HepG2 (cell line): ENCODE results near the gene PRSS8. TPM values are rescaled to one million over a fixed set of nuclear protein-coding genes. Genes with fewer than 3 reads are reported as not detected.
A peak's percentile ranks its signal among the peaks of the same experiment; 100 is the strongest.

Source experiments
- ARID3A ChIP-seq: IDR thresholded peaks from 2 replicates; pipeline ENCODE4 v1.6.1; 2012; ENCODE audit warnings: low read depth, low read length, improper control_type of control experiment
- ARNT ChIP-seq: fragments of 450-650 bp; IDR thresholded peaks from 2 replicates; pipeline ENCODE4 v1.6.1; 2017
- CENPX ChIP-seq: sonication (generic); formaldehyde crosslinking; IDR thresholded peaks from 2 replicates; pipeline ENCODE4 v1.9.0; 2021; ENCODE audit warnings: mild to moderate bottlenecking, missing genetic modification reagents, moderate library complexity
- HMGXB4 ChIP-seq, 2 experiments: sonication (generic) in 1 of 2; formaldehyde crosslinking in 1 of 2; IDR thresholded peaks; 2 replicates each; pipeline versions ENCODE4 v1.4.0 to v1.6.1; 2018 to 2020; ENCODE audit warnings: missing genetic modification reagents in 2 of 2, borderline replicate concordance in 1 of 2, low read depth in 1 of 2, mild to moderate bottlenecking in 1 of 2, missing biosample characterization in 1 of 2
- MBD4 ChIP-seq: IDR thresholded peaks from 2 replicates; pipeline ENCODE4 v1.6.1; 2012; ENCODE audit warnings: low read length, inconsistent platforms, borderline replicate concordance
- MTA3 ChIP-seq: sonication (generic); formaldehyde crosslinking; IDR thresholded peaks from 2 replicates; pipeline ENCODE4 v1.4.0; 2020; ENCODE audit warnings: missing genetic modification reagents
- MYNN ChIP-seq: sonication (generic); formaldehyde crosslinking; IDR thresholded peaks from 2 replicates; pipeline ENCODE4 v1.4.0; 2020; ENCODE audit warnings: mild to moderate bottlenecking, low read depth, missing genetic modification reagents
- PHF5A ChIP-seq: IDR thresholded peaks from one replicate; pipeline ENCODE4 v1.6.1; 2018; ENCODE audit warnings: low read depth, missing genetic modification reagents; ENCODE audit not compliant: unreplicated experiment
- PLSCR1 ChIP-seq: sonication (generic); formaldehyde crosslinking; IDR thresholded peaks from 2 replicates; pipeline ENCODE4 v1.5.0; 2020; ENCODE audit warnings: missing genetic modification reagents, mild to moderate bottlenecking, borderline replicate concordance
- RBM22 ChIP-seq: fragments of 200-400 bp; formaldehyde crosslinking; optimal IDR thresholded peaks from 2 replicates; pipeline ENCODE3; 2017; ENCODE audit warnings: mild to moderate bottlenecking, low read length, moderate library complexity
- RERE ChIP-seq: IDR thresholded peaks from 2 replicates; pipeline ENCODE4 v1.6.1; 2016; ENCODE audit warnings: low read depth, missing genetic modification reagents, missing compliant biosample characterization
- SYNCRIP ChIP-seq: fragments of 200-400 bp; formaldehyde crosslinking; IDR thresholded peaks from 2 replicates; pipeline ENCODE4 v1.6.1; 2018; ENCODE audit warnings: mild to moderate bottlenecking, low read depth, low read length; ENCODE audit not compliant: insufficient read depth
- TAF1 ChIP-seq: sonication (generic); formaldehyde crosslinking; IDR thresholded peaks from 2 replicates; pipeline ENCODE4 v1.4.0; 2020; ENCODE audit warnings: missing genetic modification reagents
- ZBTB38 ChIP-seq: sonication (generic); formaldehyde crosslinking; IDR thresholded peaks from 2 replicates; pipeline ENCODE4 v1.5.1; 2020; ENCODE audit warnings: mild to moderate bottlenecking, missing genetic modification reagents
- ZNF292 ChIP-seq: sonication (generic); formaldehyde crosslinking; IDR thresholded peaks from 2 replicates; pipeline ENCODE4 v1.8.1; 2022; ENCODE audit warnings: mild to moderate bottlenecking, low read depth, missing genetic modification reagents, borderline replicate concordance
- ZNF670 ChIP-seq: sonication (generic); formaldehyde crosslinking; IDR thresholded peaks from 2 replicates; pipeline ENCODE4 v1.8.0; 2022; ENCODE audit warnings: mild to moderate bottlenecking, missing genetic modification reagents, borderline replicate concordance
- polyA plus RNA-seq, 8 experiments: library from polyadenylated mRNA; depleted of rRNA in 3 of 8; stranded (reverse) in 7 of 8; unstranded in 1 of 8; fragments of >200 nt; fragmentation: Illumina TruSeq in 4 of 8; extraction: Trizol in 4 of 8; gene quantifications; 2 replicates each; pipeline versions ENCODE4 v1.2.1 to v1.2.3, GENCODE V29; 2011 to 2016; ENCODE audit warnings: low read depth in 4 of 8, missing spikeins in 1 of 8, mixed read lengths in 1 of 8; ENCODE audit not compliant: insufficient read depth in 1 of 8
- total RNA-seq, 5 experiments: library from RNA; depleted of rRNA; stranded (reverse); fragments of >200 nt; fragmentation: Illumina TruSeq; extraction: Trizol; gene quantifications; 2 replicates each; pipeline ENCODE4 v1.2.3, GENCODE V29; 2016; ENCODE audit warnings: low read depth in 1 of 5

PRSS8 gene
- total and polyA plus RNA-seq, 2 of the 13 experiments (the other 11 are each of a cell fraction or from before 2014, with no cell fraction given), result 2.6 to 7.2 TPM

- TF ChIP-seq ZNF292 (CRISPR knock-in tag), result no peak
- no peak for TF ChIP-seq RBM22
- TF ChIP-seq CENPX, result no peak
- no peak for TF ChIP-seq RERE (CRISPR knock-in tag)
- no peak for TF ChIP-seq MTA3 (CRISPR knock-in tag)
- no peak for TF ChIP-seq ARNT
- no peak for TF ChIP-seq ARID3A
- 0 out of 2 replicates have a peak, but pooled peaks have one; percentile 34 for TF ChIP-seq ZNF670 (CRISPR knock-in tag)
- no peak for TF ChIP-seq SYNCRIP
- no peak for TF ChIP-seq PLSCR1
- TF ChIP-seq ZBTB38, result no peak
- TF ChIP-seq MYNN, result no peak
- 0 out of 4 replicates have a peak, but pooled peaks of 1 of the 2 experiments have one; percentile 19 for TF ChIP-seq HMGXB4 (CRISPR knock-in tag; IDR thresholded peaks at IDR 0.05; ENCODE audit: borderline replicate concordance in 1 of 2, low read depth in 1 of 2)
- peak; percentile 43; the same call in 1 of the 2 replicates for TF ChIP-seq TAF1
- no peak for TF ChIP-seq PHF5A (CRISPR knock-in tag)
- TF ChIP-seq MBD4, result no peak
Measured at GRCh38 chr16:31093132-31093703, 42.3 kb downstream of the PRSS8 start (continued).
